ENCODE data around the gene GJC2.
"Not testable (repeated sequence)": the region's sequence is repeated elsewhere in the genome, so short reads cannot be mapped to it uniquely, and the experiment has no call there.

Gene GJC2

DNA sequence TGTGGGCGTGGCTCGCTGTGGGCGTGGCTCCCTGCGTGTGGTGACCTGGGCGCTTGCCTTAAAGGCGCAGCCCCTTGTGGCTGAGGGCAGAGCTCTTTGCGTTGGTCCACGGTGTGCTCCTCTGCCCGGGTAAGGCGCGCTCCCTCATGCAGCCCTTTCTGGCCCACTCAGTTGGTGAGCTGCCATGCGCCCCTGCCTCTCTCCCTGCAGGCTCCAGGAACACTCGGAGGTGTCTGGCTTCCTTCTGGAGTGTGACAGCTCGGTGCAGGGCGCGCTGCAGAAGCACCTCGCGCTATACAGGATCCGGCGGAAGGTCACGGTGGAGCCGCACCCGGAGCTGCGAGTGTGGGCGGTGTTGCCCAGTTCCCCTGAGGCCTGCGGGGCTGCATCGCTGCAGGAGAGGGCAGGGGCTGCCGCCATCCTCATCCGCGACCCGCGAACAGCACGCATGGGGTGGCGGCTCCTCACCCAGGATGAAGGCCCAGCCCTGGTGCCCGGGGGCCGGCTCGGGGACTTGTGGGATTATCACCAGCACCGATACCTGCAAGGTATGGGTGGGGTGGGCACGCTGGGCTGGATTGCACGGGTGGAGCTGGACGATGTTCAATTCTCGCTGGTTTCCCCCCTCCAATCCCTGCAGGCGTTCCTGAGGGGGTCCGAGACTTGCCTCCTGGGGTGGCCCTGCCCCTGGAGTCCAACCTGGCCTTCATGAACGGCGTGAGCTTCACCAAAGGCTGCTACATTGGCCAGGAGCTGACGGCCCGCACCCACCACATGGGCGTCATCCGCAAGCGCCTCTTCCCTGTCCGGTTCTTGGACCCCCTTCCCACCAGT, 25.0 kb downstream of the GJC2 start:
- DNase-seq: no peak

GRCh38 chr1:228175316-228176023, 25.7 kb downstream of the GJC2 start:
- no peak for DNase-seq

DNA sequence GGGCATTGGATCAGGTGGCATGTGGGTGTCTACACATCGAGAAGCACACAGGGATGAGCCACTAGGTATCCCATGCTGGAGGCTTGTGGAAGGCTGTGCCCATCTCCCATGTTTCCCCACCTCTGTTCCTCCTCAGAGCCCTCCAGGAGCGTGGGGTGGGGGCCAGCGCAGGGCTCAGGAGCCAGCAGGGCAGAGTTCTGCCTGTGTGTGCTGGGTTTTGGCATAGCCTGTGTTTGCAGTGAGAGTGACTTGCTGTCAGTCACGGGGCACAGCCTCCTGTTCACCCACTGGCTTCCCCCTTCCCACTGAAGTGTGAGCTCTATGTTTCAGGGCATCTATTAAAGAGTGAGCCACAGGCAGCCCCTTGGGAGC, 26.3 kb downstream of the GJC2 start:
- no peak for DNase-seq

- DNase-seq: no peak
These were observed 26.9 kb downstream of the GJC2 start for GRCh38 chr1:228176461-228177182.

- DNase-seq: no peak
These were observed 27.4 kb downstream of the GJC2 start for GRCh38 chr1:228177183-228177475.

DNA sequence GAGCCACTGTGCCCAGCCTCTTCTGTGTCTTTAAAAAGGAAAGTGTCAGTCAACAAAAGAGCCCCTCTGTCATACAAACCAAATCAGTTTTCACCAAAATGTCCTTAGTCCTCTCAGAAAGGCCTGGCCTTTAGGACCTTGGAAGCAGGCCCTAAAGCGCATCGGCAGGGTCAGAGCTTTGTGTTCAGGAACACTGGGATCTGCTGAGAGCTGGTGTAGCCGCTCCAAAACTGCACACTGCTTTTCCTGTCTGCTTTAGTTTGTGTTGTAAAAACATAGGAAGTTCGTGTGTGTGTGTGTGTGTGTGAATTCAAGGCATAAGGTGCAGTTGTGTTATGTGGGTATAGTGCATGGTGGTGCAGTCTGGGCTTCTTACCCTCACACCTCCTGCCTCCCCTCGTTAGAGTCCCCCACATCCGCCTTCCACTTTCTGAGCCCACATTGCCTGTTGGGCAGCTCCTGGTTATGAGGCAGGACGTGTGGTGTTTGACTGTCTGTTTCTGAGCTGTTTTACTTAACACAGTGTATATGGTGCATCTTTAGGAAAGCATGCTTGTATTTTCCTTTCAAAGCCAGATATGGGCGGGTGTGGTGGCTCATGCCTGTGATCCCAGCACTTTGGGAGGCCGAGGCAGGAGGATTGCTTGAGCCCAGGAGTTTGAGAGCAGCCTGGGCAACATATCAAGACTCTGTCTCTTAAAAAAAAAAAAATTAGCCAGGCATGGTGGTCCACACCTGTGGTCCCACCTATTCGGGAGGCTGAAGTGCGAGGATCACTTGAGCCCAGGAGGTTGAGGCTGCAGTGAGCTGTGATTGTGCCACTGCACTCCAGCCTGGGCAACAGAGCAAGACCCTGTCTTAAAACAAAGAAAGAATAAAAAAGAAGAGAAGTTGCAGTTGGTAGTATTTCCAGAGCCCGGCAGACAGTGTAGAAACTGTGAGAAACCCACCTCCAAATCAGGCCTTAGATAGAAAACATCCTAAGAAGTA, 28.3 kb downstream of the GJC2 start:
- DNase-seq: no peak

DNA sequence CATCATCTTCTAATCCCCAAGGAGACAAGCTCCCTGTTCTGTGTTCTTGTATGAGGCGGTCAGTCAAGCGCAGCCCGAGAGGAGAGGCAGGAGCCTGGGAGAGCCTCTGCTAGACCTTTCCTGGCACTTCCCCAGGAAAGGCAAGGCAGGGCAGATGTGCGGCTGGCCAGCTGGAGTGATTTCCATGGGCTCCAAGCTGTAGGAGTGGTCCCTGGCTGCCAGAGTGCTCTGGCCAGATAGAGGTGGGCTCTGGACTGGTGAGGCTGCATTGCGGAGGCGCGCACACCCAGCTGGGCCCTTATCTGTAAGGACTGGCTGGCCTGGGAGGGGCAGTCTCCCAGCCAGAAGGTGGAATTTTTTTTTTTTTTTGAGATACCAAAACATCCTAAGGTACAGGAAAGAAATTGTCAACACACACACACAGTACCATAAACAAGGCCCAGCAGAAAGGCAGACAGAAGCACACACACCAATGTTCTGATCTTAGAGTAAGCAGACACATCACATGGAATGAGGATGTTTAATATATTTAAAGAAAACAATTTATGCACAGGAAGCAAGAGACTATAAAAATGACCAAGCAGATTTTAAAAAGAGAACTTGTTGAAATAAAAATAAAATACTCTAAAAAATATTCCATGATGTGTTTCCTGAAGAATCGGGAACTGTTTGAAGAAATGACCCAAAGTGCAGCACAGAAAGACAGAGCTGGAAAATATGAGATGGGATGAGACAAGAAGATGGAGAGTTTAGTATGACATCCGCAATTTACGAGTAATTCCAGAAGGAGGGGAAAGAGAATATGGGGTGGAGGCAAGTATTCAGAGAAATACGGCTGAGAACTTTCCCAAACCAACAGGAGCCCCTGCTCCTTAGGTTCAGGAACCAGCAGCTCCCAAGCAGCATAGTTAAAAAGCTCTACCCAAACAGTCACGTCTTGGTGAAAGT, 29.3 kb downstream of the GJC2 start:
- DNase-seq: no peak

DNA sequence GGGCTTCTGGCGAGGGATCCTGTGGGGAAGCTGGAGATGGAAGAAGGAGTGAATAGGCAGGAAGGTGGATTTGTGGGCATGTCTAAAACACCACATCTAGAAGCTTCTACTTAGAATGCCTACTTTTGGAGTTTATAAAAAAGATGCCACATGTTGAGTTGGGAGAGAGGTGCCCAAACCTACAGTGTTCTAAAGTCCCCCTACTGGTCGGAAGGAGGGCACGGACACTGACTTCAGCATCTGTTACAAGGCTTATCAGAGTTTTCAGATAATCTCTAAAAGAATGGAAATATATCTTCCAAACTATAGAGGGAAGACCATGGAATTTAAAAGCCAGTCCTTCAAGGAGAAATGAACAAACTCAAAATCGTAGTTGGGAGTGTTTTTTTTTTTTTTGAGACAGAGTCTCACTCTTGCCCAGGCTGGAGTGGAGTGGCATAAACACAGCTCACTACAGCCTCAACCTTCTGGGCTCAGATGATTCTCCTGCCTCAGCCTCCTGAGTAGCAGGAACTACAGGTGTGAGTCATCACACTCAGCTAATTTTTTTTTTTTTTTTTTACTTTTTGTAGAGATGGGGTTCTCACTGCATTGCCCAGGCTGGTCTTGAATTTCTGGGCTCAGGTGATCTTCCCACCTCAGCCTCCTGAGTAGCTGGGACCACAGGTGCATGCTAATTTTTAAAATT, 30.7 kb downstream of the GJC2 start:
- DNase-seq: no peak

- no peak for DNase-seq
These were observed 31.4 kb downstream of the GJC2 start for GRCh38 chr1:228180959-228181644.

DNA sequence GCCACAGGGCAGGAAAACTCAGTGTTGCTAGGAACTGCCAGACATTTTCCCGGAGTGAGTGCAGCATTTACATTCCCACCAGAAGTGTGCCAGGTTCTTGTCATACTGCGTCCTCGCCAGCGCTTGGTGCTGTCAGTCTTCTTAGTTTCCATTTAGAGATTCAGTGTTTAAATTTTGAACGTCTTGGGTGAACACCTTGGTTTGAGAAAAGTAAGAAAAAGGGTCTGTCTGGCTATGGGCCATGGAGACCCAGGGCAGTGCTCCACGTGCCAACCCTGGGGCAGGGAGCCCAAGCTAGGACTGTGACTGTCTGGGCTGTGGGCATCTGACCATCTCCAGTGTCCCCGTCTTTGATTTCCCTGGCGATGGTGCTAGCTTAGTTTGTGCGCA, 31.9 kb downstream of the GJC2 start:
- no peak for DNase-seq

GRCh38 chr1:228182296-228183030, 32.7 kb downstream of the GJC2 start:
- DNase-seq: no peak

DNA sequence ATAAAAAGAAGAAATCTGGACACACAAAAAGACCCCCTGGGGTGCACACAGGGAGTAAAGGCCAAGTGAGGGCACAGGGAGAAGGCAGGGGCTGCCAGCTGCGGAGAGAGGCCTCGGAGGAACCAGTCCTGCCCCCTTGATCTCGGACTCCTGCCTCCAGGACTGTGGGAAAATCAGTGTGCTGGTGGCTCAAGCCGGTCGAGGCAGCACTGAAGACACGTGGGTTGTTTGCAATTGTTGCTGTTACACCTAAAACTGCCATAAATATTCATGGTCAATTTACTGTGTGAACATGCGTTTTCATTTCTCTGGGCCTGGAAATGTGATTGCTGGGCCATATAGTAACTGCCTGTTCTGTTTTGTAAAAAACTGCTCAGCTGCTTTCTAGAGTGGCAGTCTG, 34.4 kb downstream of the GJC2 start:
- DNase-seq: no peak

GRCh38 chr1:228185641-228185965, 35.9 kb downstream of the GJC2 start:
- DNase-seq: no peak

- DNase-seq: not testable (repeated sequence)
These were observed 38.5 kb downstream of the GJC2 start for GRCh38 chr1:228188249-228188648.

DNA sequence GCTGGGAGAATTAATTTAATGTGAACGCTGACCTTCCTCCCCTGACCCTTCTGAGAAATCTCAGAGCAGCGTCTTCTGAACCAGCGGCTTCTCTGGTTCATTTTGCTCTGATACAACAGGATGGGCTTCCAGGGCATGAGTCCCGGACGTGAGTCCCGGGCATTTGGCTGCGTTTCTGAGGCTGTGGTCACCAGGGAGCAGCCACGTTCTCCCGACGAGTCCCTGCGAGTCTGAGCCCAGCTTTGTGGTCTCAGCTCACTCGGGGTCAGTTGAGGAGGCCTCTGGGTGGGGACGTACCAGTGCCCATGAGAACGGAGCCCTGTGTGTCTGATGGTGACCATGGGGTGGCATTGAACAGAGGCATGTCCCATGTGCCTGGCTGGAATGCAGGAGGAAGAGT, 40.5 kb downstream of the GJC2 start:
- DNase-seq: no peak

GRCh38 chr1:228190778-228191177, 41.0 kb downstream of the GJC2 start:
- no peak for DNase-seq

DNA sequence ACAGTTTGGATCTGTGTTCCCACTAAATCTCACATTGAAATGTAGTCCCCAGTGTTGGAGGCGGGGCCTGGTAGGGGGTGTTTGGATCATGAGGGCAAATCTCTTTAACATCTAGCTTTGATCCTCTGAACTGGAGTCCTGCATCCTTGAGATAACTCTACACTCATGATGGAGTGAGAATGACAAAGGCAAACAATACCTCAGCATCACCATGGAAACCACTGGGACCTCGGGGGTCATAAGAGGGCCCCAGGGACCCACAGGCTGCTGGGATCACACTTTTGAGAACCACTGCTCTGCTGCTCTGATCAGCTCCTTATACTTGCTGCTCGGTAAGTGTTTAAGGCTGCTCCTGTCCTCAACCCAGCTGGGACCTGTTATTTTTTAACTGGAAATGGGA, 44.7 kb downstream of the GJC2 start:
- no peak for DNase-seq

GRCh38 chr1:228194921-228195812, 45.4 kb downstream of the GJC2 start:
- no peak for DNase-seq

Data from NCI-H1417 treated with DMSO at 0.1 percent for 48 hours (cell line).